GM19324 (cell line): ENCODE results near the gene GRK7.
A peak's percentile ranks its signal among the peaks of the same experiment; 100 is the strongest.
"Not testable (repeated sequence)": the region's sequence is repeated elsewhere in the genome, so short reads cannot be mapped to it uniquely, and the experiment has no call there.

Experiments
- ATAC-seq: cut with Tn5 transposase; IDR thresholded peaks from one replicate; pipeline ENCODE4 v1.9.1; 2021; ENCODE audit warnings: mild to moderate bottlenecking, moderate library complexity; ENCODE audit not compliant: unreplicated experiment, low FRiP score

Gene GRK7

DNA sequence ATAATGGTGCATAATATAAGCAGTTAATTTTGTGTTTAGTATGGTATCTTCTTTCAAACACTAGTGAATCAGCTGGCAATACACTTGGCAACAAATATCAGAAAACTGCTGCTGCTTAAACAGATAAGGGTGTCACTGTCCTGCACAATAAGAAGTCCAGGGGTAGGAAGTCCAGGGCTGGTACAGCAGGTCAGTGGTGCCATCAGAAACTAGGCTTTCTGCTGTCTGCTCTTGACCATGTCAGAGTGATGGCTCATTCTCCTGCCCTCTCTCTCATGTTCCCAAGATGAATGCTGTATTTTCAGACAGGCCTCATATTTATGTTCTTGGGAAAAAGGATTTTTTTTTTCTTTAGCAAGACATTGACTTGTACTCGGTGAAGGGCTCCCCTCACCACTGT is 9.2 kb upstream of the GRK7 start:
- no peak for ATAC-seq

DNA sequence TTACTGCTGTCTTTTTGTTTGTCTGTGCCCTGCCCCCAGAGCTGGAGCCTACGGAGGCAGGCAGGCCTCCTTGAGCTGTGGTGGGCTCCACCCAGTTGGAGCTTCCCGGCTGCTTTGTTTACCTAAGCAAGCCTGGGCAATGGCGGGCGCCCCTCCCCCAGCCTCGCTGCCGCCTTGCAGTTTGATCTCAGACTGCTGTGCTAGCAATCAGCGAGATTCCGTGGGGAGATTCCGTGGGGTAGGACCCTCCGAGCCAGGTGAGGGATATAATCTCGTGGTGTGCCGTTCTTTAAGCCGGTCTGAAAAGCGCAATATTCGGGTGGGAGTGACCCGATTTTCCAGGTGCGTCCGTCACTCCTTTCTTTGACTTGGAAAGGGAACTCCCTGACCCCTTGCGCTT is 656 bp upstream of the GRK7 start:
- ATAC-seq, result not testable (repeated sequence)

DNA sequence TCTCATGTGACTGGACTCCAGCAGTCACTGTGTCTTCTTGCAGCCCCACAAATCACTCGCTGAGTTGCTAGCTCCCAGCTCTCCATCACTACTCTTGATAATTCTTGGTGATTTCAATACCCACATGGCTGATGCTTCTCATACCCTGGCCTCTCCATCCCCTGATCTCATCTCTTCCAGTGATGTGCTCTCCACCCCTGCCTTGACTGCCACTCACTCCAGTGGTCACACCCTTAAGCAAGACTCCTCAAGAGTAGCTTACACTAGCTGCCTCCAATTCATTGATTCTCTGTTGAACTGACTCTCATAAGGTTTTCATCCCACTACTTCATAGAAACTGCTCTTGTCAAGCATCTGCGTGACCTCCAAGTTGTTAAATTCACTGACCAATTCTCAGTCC is 837 bp downstream of the GRK7 start:
- ATAC-seq, result no peak

GRCh38 chr3:141764465-141764864 is 1.3 kb downstream of the GRK7 start:
- ATAC-seq, result no peak

GRCh38 chr3:141764986-141765385 is 1.8 kb downstream of the GRK7 start:
- no peak for ATAC-seq

DNA sequence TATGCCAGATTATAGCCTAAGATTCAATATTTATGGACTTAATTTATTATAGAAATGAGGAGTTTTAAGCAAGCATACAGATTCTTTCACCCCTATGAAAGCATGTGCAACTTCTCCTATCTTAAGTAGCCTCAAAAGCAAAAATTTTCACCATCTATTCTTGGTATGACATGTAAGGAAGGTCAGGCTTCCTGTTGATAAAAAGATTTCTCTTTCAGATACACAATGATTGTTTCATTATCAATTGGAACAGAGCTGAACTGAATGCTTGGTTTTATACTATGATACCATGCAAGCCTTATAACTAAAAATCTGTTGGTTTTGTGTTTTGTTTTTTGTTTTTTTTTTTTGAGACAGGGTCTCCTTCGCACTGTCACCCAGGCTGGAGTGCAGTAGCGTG is 3.9 kb downstream of the GRK7 start:
- ATAC-seq, result no peak

DNA sequence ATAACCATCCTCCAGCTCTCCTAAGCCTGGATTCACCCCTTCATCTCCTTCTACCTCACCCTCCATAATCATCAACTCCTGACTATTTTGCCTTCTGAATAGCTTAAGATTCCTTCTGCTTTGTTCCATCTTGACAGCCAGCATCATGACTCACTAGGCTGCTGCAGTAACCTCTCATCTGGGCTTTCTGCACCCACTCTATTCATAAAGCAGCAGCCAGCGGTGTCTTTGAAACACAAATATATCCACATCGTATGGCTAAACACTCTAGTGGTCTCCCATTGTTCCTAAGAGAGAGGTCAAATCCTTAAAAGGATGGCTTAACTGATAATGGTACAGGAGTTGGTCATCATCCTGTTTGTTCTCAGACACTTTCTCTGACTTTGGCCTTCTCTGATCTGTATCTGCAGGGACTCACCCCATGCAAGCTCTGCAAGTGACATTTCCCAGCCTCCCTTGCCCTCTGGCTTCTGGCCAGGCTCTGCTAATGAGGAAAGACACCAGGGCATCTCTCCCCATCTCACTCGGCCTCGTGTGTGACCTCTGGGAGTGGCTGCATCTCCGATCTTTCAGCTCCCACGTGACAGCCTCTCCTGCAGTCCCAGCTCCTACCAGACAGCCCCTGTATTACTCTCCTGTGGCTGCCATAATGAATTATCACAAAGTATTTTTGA is 6.2 kb downstream of the GRK7 start:
- ATAC-seq, result no peak

DNA sequence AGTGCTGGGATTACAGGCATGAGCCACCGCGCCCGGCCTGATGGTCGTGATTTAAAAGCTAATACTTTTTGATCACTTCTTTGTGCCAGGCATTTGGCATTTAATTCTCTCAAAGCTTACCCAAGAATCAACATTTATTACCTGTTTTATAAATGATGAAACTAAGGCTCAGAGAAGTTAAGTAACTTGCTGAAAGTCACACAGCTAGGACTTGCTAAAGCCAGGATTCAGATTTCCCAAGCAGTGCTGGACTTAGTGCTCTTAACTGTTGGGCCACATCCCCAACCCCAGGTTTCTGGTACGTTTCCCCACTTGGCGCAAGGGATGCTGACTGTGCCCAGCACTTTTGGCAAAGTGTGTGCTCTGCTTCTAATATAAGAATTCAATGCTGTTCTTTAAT is 10.5 kb downstream of the GRK7 start:
- no peak for ATAC-seq

DNA sequence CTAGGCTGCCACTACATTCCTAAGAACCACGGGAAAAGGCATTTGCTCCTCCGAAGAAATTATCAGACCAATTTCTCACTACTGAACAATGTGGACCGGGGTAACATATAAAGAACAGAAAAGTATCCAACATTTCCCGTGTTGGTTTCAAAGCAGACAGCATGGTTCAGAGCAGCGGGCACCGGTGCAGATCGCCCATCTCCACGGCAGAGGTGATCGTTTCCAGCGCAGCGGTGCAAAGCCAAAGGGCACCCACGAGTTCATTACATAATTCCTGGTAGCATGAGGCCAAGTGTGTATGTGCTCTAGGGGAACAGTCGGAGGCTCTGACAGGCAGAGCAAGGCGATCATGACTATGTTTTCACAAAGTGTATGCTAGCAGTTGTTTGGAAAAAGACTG is 13.2 kb downstream of the GRK7 start:
- ATAC-seq, result no peak

DNA sequence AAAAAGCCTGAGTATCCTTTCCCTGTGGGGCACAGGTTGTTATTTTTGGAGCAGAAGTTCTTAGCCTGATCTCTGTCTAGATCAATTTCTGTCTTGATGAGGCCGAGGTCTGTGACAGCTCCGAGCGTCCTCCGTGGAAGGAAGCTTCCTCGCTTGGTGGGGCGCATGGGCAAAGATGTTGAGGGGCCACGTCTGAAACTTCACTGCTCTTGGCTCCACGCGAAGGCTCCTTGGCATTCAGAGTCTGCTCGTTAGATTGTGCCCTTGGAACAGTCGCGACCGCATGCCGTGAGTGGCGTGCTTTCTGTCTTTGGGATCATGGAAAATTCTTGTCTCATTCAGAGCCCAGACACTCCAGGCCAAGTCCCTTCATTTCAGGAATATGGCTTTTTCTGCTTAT is 13.7 kb downstream of the GRK7 start:
- no peak for ATAC-seq

GRCh38 chr3:141777957-141778813 is 15.0 kb downstream of the GRK7 start:
- no peak for ATAC-seq

GRCh38 chr3:141779667-141780066 is 16.5 kb downstream of the GRK7 start:
- no peak for ATAC-seq

DNA sequence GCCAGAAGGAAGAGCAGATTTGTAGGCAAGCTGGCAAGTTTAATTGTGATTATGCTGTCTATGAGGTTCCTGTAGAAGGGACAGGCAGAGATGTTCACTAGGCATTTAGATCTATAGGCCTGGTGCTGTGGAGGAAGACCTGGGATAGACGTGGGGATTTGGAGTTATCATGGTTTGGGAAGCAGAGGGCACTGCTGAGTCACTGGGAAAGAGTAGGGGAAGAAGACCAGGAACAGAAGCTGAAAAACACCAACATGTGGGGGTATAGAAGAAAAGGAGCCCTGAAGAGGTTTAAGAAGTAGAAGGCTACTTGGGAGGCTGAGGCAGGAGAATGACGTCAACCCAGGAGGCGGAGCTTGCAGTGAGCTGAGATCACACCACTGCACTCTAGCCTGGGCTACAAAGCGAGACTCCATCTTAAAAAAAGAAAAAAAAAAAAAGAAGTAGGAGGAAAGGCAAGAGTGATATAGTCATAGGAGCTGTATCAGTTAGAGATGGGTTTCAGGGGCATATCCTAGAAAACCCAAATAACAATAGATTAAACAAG is 19.3 kb downstream of the GRK7 start:
- no peak for ATAC-seq

DNA sequence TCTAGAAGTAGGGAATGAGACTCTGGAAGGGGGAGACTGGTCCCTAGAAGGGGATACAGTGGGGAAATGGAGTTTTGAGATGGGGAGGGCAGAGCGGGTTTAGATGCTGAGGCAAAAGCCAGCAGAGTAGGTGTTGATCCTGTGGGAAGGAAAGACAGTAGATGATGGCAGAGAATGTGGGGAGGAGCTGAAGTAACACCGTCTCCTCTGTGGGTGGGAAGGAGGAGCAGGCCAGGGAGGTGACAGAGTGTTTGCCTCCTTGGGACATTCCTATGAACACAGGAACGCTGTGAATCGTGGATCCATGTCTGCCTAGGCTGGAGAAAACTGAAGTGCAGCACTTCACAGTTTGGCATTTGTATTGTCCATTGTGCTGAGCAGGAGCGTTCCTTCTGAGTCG is 20.4 kb downstream of the GRK7 start:
- no peak for ATAC-seq

- no peak for ATAC-seq
Measured at GRCh38 chr3:141784096-141784495, 20.9 kb downstream of the GRK7 start.

DNA sequence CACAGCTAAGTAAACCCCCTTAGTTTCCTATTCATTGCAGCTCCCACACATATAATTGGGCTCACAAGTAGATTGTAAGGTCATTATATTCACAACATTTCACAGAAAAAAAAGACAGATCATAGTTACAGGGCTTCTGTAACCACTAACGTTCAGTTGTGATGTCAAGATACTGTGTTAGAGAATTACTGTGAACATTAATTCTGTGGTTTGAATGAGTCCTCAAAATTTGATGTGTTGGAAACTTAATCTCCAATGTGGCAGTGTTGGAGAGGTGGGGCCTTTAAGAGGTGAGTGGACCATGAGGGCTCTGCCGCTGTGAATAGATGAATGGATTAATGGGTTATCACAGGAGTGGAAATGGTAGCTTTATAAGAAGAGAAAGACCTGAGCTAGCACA is 21.3 kb downstream of the GRK7 start:
- no peak for ATAC-seq

- peak; percentile 51 for ATAC-seq
Measured at GRCh38 chr3:141788149-141788548, 24.9 kb downstream of the GRK7 start.

DNA sequence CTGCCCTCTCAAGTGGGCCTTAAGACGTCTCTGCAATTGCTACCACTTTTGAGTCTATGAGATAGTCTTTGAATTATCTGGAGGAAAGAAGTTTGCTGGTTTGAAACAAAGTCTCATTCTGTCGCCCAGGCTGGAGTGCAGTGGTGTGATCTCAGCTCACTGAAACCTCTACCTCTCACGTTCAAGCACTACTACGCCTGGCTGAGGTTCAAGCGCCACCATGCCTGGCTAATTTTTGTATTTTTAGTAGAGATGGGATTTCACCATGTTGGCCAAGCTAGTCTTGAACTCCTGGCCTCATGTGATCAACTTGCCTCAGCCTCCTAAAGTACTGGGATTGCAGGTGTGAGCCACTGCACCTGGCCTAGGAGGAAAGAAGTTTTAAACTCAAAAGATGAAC is 25.5 kb downstream of the GRK7 start:
- not testable (repeated sequence) for ATAC-seq

DNA sequence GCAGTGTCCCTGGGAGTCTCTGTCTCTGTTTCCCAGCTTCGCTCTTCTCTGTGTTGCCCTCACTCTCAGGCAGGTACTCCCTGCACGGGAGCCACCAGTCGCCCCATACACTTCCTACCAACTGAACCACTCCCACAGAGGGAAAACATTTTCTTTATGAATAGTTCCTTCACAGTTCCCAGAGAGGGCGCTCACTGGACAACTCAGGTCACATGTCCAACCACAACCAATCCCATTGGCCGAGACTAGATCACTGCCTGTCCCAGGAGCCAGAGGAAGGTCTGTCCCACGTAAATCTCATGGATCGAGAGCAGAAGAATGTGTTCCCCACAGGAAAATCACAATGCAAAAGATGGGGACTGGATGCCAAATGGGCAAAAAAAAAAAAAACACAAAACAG is 26.1 kb downstream of the GRK7 start:
- ATAC-seq, result no peak

GRCh38 chr3:141790171-141790570 is 27.0 kb downstream of the GRK7 start:
- ATAC-seq, result no peak

- no peak for ATAC-seq
Measured at GRCh38 chr3:141792495-141792894, 29.3 kb downstream of the GRK7 start.
